ENCODE data around the gene TOX2. TPM values are rescaled to one million over a fixed set of nuclear protein-coding genes. Genes with fewer than 3 reads are reported as not detected.

TOX2 gene
- total and polyA plus RNA-seq, 2 of the 4 experiments (the other 2 are of a cell fraction), result 1.3 to 17.5 TPM

- no peak for TF ChIP-seq SMC3 (IDR thresholded peaks at IDR 0.05; ENCODE audit: low read depth, low read length)
- no peak for TF ChIP-seq CTCF (conservative IDR thresholded peaks at IDR 0.05; ENCODE audit: low read depth, low read length)
- no peak for TF ChIP-seq BHLHE40 (IDR thresholded peaks at IDR 0.05; ENCODE audit: low read depth, low read length)
- no peak for TF ChIP-seq CHD1 (IDR thresholded peaks at IDR 0.05; ENCODE audit: low read depth, low read length)
- no peak for TF ChIP-seq RCOR1 (IDR thresholded peaks at IDR 0.05; ENCODE audit: insufficient replicate concordance, low read length)
- TF ChIP-seq MAZ (IDR thresholded peaks at IDR 0.05; ENCODE audit: borderline replicate concordance, low read depth, low read length), result no peak
- TF ChIP-seq MXI1 (IDR thresholded peaks at IDR 0.05; ENCODE audit: borderline replicate concordance, low read depth, low read length), result no peak
- TF ChIP-seq CEBPB (IDR thresholded peaks at IDR 0.05; ENCODE audit: low read depth, low read length), result no peak
- intact Hi-C loops (cut with micrococcal nuclease), result no loop called here
- Histone ChIP-seq H4K20me1 (ENCODE audit: insufficient read depth, low read length) (peaks cover 3% of the 10 kb centered on the region; the same call in 1 of the 2 replicates), H3K36me3 (ENCODE audit: control insufficient read depth, insufficient read depth, low read length) (peaks cover 6% of the 10 kb centered on the region; the same call in 1 of the 2 replicates), H2AK5ac (ENCODE audit: low read depth, low read length) (no peak overlapping the region), H2BK120ac (ENCODE audit: low read depth, low read length) (no peak overlapping the region), H3K4me3 (ENCODE audit: insufficient read depth, low read depth, low read length) (no peak overlapping the region), H2BK5ac (ENCODE audit: low read depth, low read length, poor library complexity, severe bottlenecking) (no peak overlapping the region), H3K23ac (ENCODE audit: low read depth, low read length) (no peak overlapping the region), H3K27ac (ENCODE audit: insufficient read depth, low read length) (no peak overlapping the region), H4K91ac (ENCODE audit: insufficient read depth, low read depth, low read length) (no peak overlapping the region), H4K8ac (ENCODE audit: low read depth in 2 of 2, low read length in 2 of 2) (no peak overlapping the region), H2BK15ac (ENCODE audit: low read depth, low read length) (no peak overlapping the region), H3K4me2 (ENCODE audit: low read depth, low read length) (no peak overlapping the region), H3K79me1 (ENCODE audit: low read depth in 1 of 2, low read length in 2 of 2) (peaks cover 19 to 79% of the 10 kb centered on the region in 2 experiments), H4K5ac (ENCODE audit: low read depth, low read length) (no peak overlapping the region), H3K14ac (replicated peaks; ENCODE audit: low read depth, low read length) (no peak overlapping the region), H3K9ac (ENCODE audit: low read depth, low read length) (no peak overlapping the region), H3K18ac (ENCODE audit: low read depth, low read length) (no peak overlapping the region), H3K4ac (ENCODE audit: low read depth, low read length) (no peak overlapping the region), H2AFZ (replicated peaks; ENCODE audit: low read length, poor library complexity) (no peak overlapping the region), H3K9me1 (ENCODE audit: insufficient read depth, low read length) (peaks cover 17% of the 10 kb centered on the region), H2BK20ac (ENCODE audit: low read depth, low read length) (no peak overlapping the region), H3K9me3 (ENCODE audit: control insufficient read depth, insufficient read depth, low read length) (no peaks in the 10 kb centered on the region), H3K56ac (ENCODE audit: extremely low read depth, insufficient read depth, low read length) (no peak overlapping the region), H2AK9ac (replicated peaks; ENCODE audit: low read depth, low read length, poor library complexity) (no peak overlapping the region), H3K27me3 (ENCODE audit: control insufficient read depth, insufficient read depth, low read length) (no peaks in the 10 kb centered on the region), H3K4me1 (ENCODE audit: control insufficient read depth, insufficient read depth, low read length) (no peaks in the 10 kb centered on the region)
- no peak for DNase-seq
- no TSS peak for BruUV-seq (replicated peaks)
- ChIA-PET CTCF (no interaction called here), POLR2A (ENCODE audit: unreplicated experiment) (no interaction called here)
- ATAC-seq (ENCODE audit: low read depth), result no peak
- dilution Hi-C loops (cut with HindIII; ENCODE audit: low sequenced_read_pairs, unreplicated experiment), result no loop called here
- in situ Hi-C loops (cut with MboI; ENCODE audit: low sequenced_read_pairs), result no loop called here
- no CpG with 5 or more reads among the region's 4 CpGs for WGBS, 2 experiments (ENCODE audit: extremely low coverage in 2 of 2, insufficient read length in 1 of 2)
These were observed 98.0 kb downstream of the TOX2 start for GRCh38 chr20:44012466-44013226.

Measured in IMR-90 (cell line).